ENCODE measurements around the gene UBR2.
"Not testable (repeated sequence)": the region's sequence is repeated elsewhere in the genome, so short reads cannot be mapped to it uniquely, and the experiment has no call there.

UBR2 gene

GRCh38 chr6:42555477-42556457, 8.1 kb upstream of the UBR2 start:
- DNase-seq: peak; percentile 39

GRCh38 chr6:42556462-42556861, 7.4 kb upstream of the UBR2 start:
- no peak for DNase-seq

- DNase-seq: not testable (repeated sequence)
Measured at GRCh38 chr6:42559276-42559675, 4.6 kb upstream of the UBR2 start.

- DNase-seq: no peak
Measured at GRCh38 chr6:42561986-42562385, 1.8 kb upstream of the UBR2 start.

- DNase-seq: no peak
Measured at GRCh38 chr6:42562788-42563405, 932 bp upstream of the UBR2 start.

- no peak for DNase-seq
Measured at GRCh38 chr6:42564506-42564825, 637 bp downstream of the UBR2 start.

- DNase-seq: no peak
Measured at GRCh38 chr6:42565823-42566613, 2.2 kb downstream of the UBR2 start.

- DNase-seq: no peak
Measured at GRCh38 chr6:42566614-42567208, 2.9 kb downstream of the UBR2 start.

GRCh38 chr6:42567237-42567636, 3.4 kb downstream of the UBR2 start:
- DNase-seq: not testable (repeated sequence)

GRCh38 chr6:42569102-42570028, 5.5 kb downstream of the UBR2 start:
- no peak for DNase-seq

- no peak for DNase-seq
Measured at GRCh38 chr6:42571611-42572342, 7.9 kb downstream of the UBR2 start.

- no peak for DNase-seq
Measured at GRCh38 chr6:42572523-42572922, 8.7 kb downstream of the UBR2 start.

- DNase-seq: not testable (repeated sequence)
Measured at GRCh38 chr6:42576538-42576937, 12.7 kb downstream of the UBR2 start.

GRCh38 chr6:42598300-42598699, 34.5 kb downstream of the UBR2 start:
- DNase-seq: no peak

GRCh38 chr6:42599558-42599957, 35.7 kb downstream of the UBR2 start:
- no peak for DNase-seq

GRCh38 chr6:42604150-42604549, 40.3 kb downstream of the UBR2 start:
- DNase-seq: no peak

GRCh38 chr6:42604699-42605098, 40.9 kb downstream of the UBR2 start:
- not testable (repeated sequence) for DNase-seq

GRCh38 chr6:42610416-42610815, 46.6 kb downstream of the UBR2 start:
- no peak for DNase-seq

GRCh38 chr6:42615518-42615917, 51.7 kb downstream of the UBR2 start:
- no peak for DNase-seq

- no peak for DNase-seq
Measured at GRCh38 chr6:42616716-42617115, 52.9 kb downstream of the UBR2 start.

GRCh38 chr6:42618105-42618504, 54.3 kb downstream of the UBR2 start:
- DNase-seq: no peak

All from NCI-H1436 (cell line).